Transverse colon (tissue), 4 donors: ENCODE measurements around the gene IP6K3. TPM values are rescaled to one million over a fixed set of nuclear protein-coding genes. Genes with fewer than 3 reads are reported as not detected.

Source experiments
- DNase-seq: peaks from one replicate; pipeline ENCODE4 v3.0.0-alpha.2; 2019
- H3K27ac ChIP-seq, 4 donors: fragments of 200-600 bp; sonication (generic); 2 replicates each; pipeline ENCODE4 v1.5.1; 2016 to 2018; ENCODE audit warnings: inconsistent platforms in 4 of 4
- H3K27me3 ChIP-seq: fragments of 200-600 bp; sonication (generic); 2 replicates; pipeline ENCODE4 v1.5.1; 2017; ENCODE audit warnings: inconsistent platforms
- H3K36me3 ChIP-seq, 4 donors: fragments of 200-600 bp; sonication (generic); 2 replicates each; pipeline ENCODE4 v1.5.1; 2017 to 2019; ENCODE audit warnings: inconsistent platforms in 4 of 4
- H3K4me1 ChIP-seq, 4 donors: fragments of 200-600 bp; sonication (generic); 2 replicates each; pipeline ENCODE4 v1.5.1; 2017 to 2020; ENCODE audit warnings: inconsistent platforms in 4 of 4
- H3K4me3 ChIP-seq, 4 donors: fragments of 200-600 bp; sonication (generic); 1 replicate in 1 of 4; 2 replicates in 3 of 4; pipeline versions ENCODE4 v1.5.1 to v1.6.1; 2017 to 2019; ENCODE audit warnings: inconsistent platforms in 4 of 4
- H3K9me3 ChIP-seq, 2 donors: fragments of 200-600 bp; sonication (generic); 2 replicates each; pipeline ENCODE4 v1.5.1; 2017 to 2019; ENCODE audit warnings: inconsistent platforms in 2 of 2
- CTCF ChIP-seq, 5 experiments: fragments of 200-600 bp in 3 of 5; fragments of 450-650 bp in 2 of 5; sonication (generic) in 3 of 5; IDR thresholded peaks; 1 replicate in 2 of 5; 2 replicates in 3 of 5; pipeline ENCODE4 v1.5.1; 2016 to 2017; ENCODE audit warnings: antibody characterized with exemption in 5 of 5, inconsistent platforms in 3 of 5, mild to moderate bottlenecking in 2 of 5, moderate library complexity in 1 of 5
- EP300 ChIP-seq: sonication (generic); formaldehyde crosslinking; IDR thresholded peaks from one replicate; pipeline ENCODE4 v1.6.1; 2017; ENCODE audit warnings: antibody characterized with exemption, low read depth
- POLR2A ChIP-seq: fragments of 450-650 bp; IDR thresholded peaks from one replicate; pipeline ENCODE4 v1.6.1; 2016; ENCODE audit warnings: antibody characterized with exemption, mild to moderate bottlenecking, moderate library complexity
- POLR2AphosphoS5 ChIP-seq, 3 donors: sonication (generic); formaldehyde crosslinking; IDR thresholded peaks; one replicate each; pipeline ENCODE4 v1.6.1; 2016; ENCODE audit warnings: antibody characterized with exemption in 3 of 3
- WGBS, 2 donors: methylation state at CpG; one replicate each; pipeline ENCODE4 v1.1.5; 2018; ENCODE audit warnings: low coverage in 1 of 2; 5-methylcytosine and 5-hydroxymethylcytosine counted together
- in situ Hi-C, 4 donors: fragments of 200-750 bp; cut with MboI; loops; one replicate each; pipeline versions ENCODE4 v1.15.0 to v1.15.1; 2017; ENCODE audit warnings: low sequenced_read_pairs in 3 of 4, low pct_ligation_motif_present in 1 of 4, low pct_unique_long_range_greater_than_20kb in 1 of 4
- intact Hi-C: fragments of 100-400 bp; cut with DNase I; formaldehyde crosslinking; loops from one replicate; pipeline ENCODE4 v1.15.1; 2023; ENCODE audit warnings: low total_unique reads
- total RNA-seq, 4 donors: library from RNA; depleted of rRNA; stranded (reverse); fragments of >200 nt; gene quantifications; one replicate each; pipeline ENCODE4 v1.1.0, GENCODE V29; 2016

The IP6K3 gene
- total RNA-seq, result 1 to 10 TPM in 2 of 4 donors, under 1 TPM in 1, not detected in 1; 1.00 to 2.9 (median 1.9) TPM

GRCh38 chr6:33746651-33747100 lies at the start of gene IP6K3:
IP6K3 (minus strand) TSS chr6:33746905; CDS start chr6:33735476, 11,429 bp downstream.
- intact Hi-C loops (loop anchor here (10.0 kb wide), 1 partner anchor 408 kb away; no protein-coding TSS in a partner anchor), in situ Hi-C loops (no loop called here)
- Histone ChIP-seq H3K27ac (peak within 1 kb of the TSS; percentile 71 to 85 (median 81)), H3K9me3 (no peaks in the 10 kb centered on the region), H3K4me3 (peak within 1 kb of the TSS in 3 of 4 donors; percentile 6 to 30 (median 8)), H3K36me3 (no peaks in the 10 kb centered on the region), H3K4me1 (peaks cover 20 to 45% (median 27%) of the 10 kb centered on the region in 4 donors), H3K27me3 (no peaks in the 10 kb centered on the region)
- 54% methylated on average over 10 of the region's 10 CpGs; no CpG with 5 or more reads in 1 of the 2 donors for WGBS, 2 donors
- no peak for DNase-seq
- no peak for TF ChIP-seq EP300
- no peak for TF ChIP-seq CTCF (IDR thresholded peaks at IDR 0.05)
- TF ChIP-seq POLR2AphosphoS5 (IDR thresholded peaks at IDR 0.05), result peak in 2 of 3 donors; percentile 58 to 80
- TF ChIP-seq POLR2A, result peak; percentile 46

GRCh38 chr6:33794910-33795623 lies 48.4 kb upstream of the IP6K3 start:
- 52% methylated on average over 14 of the region's 14 CpGs; no CpG with 5 or more reads in 1 of the 2 donors for WGBS, 2 donors
- no peaks in the 10 kb centered on the region for H3K36me3 ChIP-seq
- intact Hi-C loops, result no loop called here
- DNase-seq, result no peak
- no peaks in the 10 kb centered on the region for H3K4me1 ChIP-seq
- peaks cover 18% of the 10 kb centered on the region for H3K27me3 ChIP-seq
- no peaks in the 10 kb centered on the region for H3K9me3 ChIP-seq
- TF ChIP-seq POLR2A (no peak), EP300 (no peak), CTCF (IDR thresholded peaks at IDR 0.05) (no peak), POLR2AphosphoS5 (IDR thresholded peaks at IDR 0.05) (no peak)
- in situ Hi-C loops, result no loop called here
- H3K27ac ChIP-seq, result no peak overlapping the region
- H3K4me3 ChIP-seq, result no peak overlapping the region

GRCh38 chr6:33792981-33793380 lies 46.3 kb upstream of the IP6K3 start:
- 70 to 71% methylated on average over 7 to 10 of the region's 10 CpGs for WGBS, 2 donors

More at GRCh38 chr6:33792981-33793380, 46.3 kb upstream of the IP6K3 start:
- no peak for DNase-seq
- TF ChIP-seq POLR2AphosphoS5 (IDR thresholded peaks at IDR 0.05) (no peak), POLR2A (no peak), CTCF (IDR thresholded peaks at IDR 0.05) (no peak), EP300 (no peak)
- H3K4me3 ChIP-seq, result no peak overlapping the region
- H3K4me1 ChIP-seq, result peaks cover 0 to 4% (median under 1%) of the 10 kb centered on the region in 4 donors
- in situ Hi-C loops, result no loop called here
- no peaks in the 10 kb centered on the region for H3K9me3 ChIP-seq
- no peaks in the 10 kb centered on the region for H3K36me3 ChIP-seq
- no peak overlapping the region for H3K27ac ChIP-seq
- intact Hi-C loops, result no loop called here
- H3K27me3 ChIP-seq, result peaks cover 18% of the 10 kb centered on the region
